ENCODE results near the gene PRORP.
"Not testable (repeated sequence)": the region's sequence is repeated elsewhere in the genome, so short reads cannot be mapped to it uniquely, and the experiment has no call there.

DNA sequence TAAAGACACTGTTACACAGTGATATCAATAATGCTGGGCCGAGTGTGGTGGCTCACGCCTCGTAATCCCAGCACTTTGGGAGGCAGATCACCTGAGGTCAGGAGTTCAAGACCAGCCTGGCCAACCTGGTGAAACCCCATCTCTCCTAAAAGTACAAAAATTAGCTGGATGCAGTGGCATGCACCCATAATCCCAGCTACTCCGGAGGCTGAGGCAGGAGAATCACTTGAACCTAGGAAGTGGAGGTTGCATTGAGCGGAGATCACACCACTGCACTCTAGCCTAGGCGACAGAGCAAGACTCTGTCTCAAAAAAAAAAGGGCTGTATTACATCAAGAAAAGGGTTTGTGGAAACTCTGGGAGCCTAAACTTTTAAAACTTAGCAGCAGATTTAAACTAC lies 27.7 kb upstream of the PRORP start:
- TF ChIP-seq, protein P1, sequence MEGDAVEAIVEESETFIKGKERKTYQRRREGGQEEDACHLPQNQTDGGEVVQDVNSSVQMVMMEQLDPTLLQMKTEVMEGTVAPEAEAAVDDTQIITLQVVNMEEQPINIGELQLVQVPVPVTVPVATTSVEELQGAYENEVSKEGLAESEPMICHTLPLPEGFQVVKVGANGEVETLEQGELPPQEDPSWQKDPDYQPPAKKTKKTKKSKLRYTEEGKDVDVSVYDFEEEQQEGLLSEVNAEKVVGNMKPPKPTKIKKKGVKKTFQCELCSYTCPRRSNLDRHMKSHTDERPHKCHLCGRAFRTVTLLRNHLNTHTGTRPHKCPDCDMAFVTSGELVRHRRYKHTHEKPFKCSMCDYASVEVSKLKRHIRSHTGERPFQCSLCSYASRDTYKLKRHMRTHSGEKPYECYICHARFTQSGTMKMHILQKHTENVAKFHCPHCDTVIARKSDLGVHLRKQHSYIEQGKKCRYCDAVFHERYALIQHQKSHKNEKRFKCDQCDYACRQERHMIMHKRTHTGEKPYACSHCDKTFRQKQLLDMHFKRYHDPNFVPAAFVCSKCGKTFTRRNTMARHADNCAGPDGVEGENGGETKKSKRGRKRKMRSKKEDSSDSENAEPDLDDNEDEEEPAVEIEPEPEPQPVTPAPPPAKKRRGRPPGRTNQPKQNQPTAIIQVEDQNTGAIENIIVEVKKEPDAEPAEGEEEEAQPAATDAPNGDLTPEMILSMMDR (IDR thresholded peaks at IDR 0.05), result not testable (repeated sequence)
- TF ChIP-seq POLR2AphosphoS5, POLR2A (IDR thresholded peaks at IDR 0.05): not testable (repeated sequence)

Data from breast epithelium (tissue), 3 donors.